Hematopoietic multipotent progenitor cell (in vitro differentiated cells): ENCODE data around the gene STX19. TPM values are rescaled to one million over a fixed set of nuclear protein-coding genes. Genes with fewer than 3 reads are reported as not detected.

Source experiments
- DNase-seq, 3 donors: peaks; one replicate each; pipeline ENCODE4 v3.0.0-alpha.2; 2011 to 2015; ENCODE audit warnings: low read depth in 2 of 3, low spot score in 2 of 3
- total RNA-seq: library from RNA; depleted of rRNA; stranded (reverse); fragments of >200 nt; gene quantifications from one replicate; pipeline ENCODE4 v1.2.3, GENCODE V29; 2012

STX19 gene
- total RNA-seq, 1 donor, result not detected

DNA sequence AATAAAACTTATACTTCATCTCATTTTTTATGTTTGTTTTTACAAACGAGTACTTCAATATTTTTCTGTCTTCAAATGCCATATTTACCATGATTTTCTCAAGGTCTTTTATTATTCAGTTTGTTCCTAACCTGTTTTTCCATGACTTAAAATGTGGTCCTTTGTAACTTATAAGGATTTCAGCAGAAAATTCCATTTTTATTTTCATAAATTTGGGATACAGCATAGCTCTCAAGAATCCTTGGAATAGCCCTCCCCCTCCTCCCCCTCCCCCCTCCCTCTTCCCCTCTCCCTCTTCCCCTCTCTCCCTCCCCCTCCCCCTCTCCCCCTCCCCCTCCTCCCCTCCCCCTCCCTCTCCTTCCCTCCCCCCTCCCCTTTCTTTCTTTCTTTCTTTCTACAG is 14.9 kb upstream of the STX19 start:
- no peak for DNase-seq

DNA sequence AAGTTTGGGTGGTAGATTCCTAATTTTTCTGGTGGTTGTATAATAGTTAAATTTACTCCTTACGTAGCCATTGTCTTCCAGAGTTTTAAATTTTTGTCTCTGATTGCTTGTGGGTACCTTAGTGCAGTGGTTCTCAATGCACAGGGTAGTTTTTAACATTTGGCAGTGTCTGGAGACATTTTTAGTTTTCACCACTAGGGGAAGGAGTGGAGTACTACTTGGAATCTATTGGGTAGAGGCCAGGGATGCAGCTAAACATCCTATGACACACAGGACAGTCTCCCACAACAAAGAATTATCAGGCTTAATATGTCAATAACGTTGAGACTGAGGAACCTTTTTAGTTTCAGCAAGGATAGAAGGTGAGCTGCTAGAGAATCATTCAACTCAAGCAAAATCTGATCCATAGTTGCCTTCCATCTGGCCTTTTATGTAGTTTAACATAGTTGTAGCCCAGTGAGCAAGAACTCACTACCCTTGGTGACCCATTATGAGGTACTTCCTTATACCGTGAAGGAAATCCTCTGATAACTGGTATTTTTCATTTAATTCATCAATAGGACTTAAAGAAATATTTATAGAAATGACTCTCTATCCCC is 8.6 kb upstream of the STX19 start:
- DNase-seq, result peak in 2 of 3 donors; percentile 13 to 22

DNA sequence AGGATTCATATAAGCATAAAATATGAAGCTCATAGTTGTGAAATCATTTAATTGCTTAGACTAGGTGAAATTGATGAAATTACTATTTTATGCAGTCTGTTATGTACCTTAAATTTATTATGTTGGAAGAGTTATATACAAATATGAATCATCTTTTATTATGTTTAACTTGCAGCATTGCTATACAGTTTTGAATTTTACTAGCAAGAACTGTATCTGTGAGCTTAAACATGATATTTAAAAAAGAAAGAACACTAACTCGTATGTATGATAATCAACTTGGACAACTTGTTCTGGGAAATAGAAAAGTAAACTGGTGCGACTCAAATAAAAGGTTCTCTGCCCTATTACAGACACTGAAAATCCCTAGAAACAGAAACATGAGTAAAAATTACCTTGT is 1.8 kb downstream of the STX19 start:
- DNase-seq, result no peak

DNA sequence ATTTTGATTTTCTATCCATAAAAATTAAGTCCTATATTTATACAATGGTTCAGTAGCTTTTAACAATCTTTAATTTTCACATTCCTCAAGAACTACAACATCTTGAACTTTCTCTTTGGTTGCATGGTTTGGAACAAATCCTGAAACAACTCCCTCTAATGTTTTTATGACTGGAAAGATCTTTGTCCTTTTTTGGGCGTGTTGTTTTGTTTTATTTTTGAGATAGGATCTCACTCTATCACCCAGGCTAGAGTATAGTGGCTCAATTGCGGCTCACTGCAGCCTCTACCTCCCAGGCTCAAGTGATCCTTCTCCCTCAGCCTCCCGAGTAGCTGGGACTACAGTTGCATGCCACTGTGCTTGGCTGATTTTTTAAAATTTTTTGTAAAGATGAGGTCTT is 4.0 kb downstream of the STX19 start:
- no peak for DNase-seq

DNA sequence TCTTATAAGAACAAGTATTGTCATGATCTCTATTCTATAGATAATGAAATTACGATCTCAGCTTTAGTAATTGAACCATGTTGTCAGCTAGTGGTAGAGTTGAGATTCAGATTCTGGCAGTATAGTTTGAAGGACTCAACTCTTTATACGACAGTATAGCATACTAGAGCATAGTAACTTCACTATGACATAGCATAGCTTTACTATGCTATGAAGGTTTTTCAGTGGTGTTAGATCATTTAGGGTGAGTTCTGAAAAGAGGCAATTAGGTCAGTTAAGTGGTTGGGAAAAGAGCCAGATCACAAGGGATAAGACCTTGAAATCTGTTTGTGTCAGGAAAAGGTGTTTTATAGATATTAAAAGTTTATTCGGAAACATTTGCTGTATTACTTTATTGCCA is 8.1 kb downstream of the STX19 start:
- no peak for DNase-seq

DNA sequence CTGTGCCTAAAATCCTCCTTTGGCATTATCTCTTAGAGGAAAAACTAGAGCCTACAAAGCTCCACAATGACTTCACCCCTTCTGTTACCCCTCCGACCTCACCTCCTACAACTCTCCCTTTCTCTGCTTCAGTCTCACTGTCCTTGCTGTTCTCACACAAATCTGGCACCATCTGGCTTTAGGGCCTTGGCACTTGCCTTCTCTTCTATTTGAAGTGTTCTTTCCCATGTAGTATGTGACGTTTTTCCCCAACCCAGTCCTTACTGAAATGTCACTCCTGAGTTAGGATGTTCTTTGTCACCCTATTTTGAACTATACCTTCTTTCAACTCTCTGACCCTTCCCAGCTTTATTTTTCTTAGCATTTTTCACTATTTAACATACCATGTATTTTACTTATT is 8.7 kb downstream of the STX19 start:
- no peak for DNase-seq

DNA sequence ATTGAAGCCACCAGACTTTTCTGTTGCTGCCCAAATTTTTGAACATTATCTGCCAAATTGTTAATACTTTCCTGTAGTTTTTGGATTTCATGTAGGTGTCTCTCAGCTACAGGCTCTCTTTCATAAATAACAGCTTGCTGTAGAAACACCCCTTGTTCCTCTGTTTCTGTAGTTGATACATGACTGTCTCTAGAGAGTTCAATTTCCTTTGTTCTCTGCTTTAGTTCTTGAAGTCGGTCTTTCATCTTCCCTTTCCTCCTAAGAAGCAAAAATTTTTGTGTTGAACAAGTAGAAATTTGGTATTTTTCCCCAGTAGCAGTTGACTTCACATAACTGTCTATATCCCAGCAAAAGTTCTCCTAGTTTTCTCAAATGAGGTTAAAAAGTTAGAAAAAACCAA is 13.4 kb downstream of the STX19 start:
- no peak for DNase-seq

DNA sequence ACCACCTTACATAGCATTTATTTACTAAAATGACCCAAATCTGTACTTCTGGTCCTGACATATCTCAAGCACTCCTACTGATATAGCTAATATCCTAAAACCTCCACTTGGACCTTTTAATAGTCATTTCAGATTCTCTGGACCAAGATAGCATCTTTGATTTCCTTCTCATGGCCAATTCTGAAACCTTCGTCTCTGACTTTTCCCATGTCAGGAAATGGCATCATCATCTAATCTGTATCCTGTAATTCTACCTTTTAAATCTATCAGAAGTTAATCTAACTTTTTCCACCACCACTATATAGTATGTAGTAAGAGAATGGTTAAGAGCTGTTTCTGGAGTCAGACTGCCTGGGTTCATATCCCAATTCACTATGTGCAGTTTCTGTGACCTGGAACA is 16.2 kb downstream of the STX19 start:
- no peak for DNase-seq

DNA sequence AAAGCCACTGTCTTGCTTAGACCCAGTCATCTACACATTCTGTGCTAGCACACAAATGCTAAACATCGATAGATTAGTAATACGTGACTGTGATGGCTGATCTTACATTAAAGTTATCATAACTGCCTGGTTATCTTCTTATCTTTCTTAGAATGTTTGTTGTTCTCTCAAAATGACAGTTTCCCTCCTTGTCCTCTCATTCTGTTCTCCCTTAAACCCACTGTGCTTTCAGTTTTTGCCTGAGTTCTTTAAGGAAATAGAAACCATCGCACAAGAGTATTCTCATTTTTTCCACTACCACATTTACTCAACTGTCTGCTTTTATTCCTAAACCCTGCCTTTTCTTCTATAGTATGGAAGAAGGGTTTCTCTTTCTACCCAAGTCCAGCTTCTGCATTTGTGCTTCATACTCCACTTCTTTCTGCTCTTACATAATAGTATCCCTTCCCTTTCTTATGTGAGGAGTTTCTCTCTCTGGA is 17.1 kb downstream of the STX19 start:
- DNase-seq, result no peak

DNA sequence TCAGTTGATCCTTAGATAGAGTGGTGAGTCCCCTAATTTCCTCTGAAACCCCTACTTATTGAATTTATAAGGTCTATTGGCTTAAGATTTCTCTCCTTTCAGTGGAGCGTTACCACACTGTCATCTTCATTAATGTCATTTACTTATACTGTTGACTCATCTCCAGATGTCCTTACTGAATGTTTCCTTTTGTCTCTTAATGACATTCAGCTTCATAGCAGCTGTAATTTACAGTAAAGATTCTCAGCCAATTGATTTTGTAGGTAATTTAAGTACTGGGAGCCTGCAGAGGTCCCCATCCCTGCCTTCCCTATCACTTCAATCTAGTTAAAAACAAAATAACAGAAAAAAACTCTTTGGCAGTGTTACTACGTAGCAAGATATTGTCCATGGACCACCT is 18.8 kb downstream of the STX19 start:
- DNase-seq, result no peak

DNA sequence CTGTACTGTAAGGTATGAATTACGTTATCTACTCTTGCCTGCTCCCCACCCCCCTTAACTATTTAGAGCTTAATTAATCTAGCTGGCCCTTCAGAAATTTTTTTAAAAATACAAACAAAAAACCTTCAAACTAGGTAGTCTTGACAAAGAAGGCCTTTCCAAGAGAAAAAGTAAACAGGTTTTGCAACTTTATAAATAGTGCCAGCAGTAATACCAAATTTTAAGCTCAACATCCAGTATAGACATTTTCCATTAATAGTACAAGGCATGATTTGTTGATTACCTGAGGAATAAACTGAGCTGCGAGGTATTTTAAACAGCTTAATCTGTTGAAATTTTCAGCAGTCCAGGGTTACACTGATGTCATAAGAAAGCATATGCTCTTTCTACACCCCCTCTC is 20.1 kb downstream of the STX19 start:
- DNase-seq, result no peak

DNA sequence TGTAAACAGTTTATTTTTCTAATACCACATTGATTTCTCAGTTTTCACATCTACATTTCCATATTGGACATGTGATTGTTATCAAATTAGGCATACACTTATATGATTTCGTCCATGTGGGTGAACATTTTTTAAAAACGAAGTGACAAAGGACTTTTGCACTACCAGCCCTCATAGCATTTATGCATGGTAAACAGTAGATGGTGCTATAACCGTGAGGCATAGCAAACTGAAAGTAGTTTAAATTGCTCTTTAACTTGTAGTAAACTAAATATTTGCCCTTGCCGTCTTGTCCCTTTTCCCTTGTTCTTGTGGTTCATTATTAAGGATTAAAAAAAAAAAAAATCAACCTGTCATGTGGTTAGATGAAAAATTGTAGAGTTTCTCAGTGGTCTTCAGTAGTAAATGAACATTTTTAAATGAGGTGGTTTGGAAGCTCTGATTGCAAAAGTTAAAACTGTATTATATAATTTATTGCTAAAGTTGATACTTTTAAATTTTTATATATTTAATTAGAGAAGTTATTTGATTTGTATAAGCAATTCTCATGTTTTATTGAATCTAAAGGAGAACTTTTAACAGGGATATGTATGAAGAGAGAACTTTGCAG is 24.0 kb downstream of the STX19 start:
- peak in 2 of 3 donors; percentile 55 to 74 for DNase-seq

DNA sequence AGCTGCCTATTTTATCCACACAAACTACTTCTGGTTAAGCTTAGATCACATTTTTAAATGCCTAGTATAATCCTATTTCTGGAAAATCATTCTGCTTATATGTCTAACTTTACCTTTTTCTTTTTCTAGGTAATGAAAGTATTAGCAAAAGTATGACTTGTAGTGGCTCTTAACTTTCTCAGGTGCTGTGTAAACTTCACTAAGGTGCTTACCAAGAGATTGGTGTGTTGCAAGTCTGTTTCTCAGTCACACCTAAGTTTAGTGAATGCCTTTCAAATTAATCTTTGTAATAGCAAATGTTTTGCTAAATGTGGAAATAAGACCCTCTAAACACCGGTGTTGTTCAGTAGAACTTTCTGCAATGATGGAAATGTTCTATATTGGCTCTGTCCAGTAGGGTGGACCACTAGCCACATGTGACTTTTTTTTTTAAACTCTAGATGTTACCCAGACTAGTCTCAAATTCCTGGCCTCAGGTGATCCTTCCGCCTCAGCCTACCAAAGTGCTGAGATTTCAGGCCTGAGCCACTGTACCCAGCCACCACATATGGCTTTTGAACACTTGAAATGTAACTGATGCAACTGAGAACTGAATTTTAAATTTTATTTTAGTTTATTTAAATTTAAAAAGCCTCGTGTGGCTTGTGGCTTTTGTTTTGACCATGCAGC is 26.4 kb downstream of the STX19 start:
- DNase-seq, result no peak

DNA sequence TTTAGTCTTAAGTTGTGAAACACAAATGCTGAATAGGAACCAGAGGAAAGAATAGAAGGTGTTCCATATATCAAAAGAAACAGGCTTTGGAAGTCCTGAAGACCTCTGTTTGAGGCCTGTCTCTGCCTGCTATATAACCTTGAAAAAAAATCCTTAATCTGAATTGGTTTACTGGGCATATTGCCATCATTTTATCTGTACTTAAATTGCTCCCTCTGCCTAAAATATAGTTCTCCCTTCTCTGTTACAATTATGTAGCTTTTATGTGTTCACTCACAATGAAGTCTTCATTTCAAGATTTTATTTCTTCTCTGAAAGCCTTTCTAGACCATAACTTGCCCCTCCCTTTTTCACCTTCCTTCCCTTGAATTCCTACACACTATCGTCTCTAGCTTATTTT is 27.2 kb downstream of the STX19 start:
- no peak for DNase-seq

DNA sequence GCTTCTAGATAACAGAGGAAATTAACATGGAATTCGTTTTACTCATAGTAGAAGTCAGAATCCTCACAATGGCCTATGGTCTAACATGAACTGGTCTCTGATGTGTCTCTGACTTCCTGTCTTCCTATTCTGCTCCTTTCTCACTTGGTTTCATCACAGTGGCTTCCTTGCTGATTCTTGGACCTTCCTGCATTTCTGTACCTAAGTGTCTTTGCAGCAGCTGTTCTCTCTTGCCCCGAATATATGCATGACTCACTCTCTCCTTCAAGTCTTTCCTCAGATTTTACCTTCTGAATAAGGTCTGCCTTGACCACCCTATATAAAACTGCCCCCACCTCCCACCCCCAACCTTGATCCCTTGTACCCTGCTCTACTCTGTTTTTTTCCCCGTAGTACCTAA is 34.3 kb downstream of the STX19 start:
- no peak for DNase-seq

DNA sequence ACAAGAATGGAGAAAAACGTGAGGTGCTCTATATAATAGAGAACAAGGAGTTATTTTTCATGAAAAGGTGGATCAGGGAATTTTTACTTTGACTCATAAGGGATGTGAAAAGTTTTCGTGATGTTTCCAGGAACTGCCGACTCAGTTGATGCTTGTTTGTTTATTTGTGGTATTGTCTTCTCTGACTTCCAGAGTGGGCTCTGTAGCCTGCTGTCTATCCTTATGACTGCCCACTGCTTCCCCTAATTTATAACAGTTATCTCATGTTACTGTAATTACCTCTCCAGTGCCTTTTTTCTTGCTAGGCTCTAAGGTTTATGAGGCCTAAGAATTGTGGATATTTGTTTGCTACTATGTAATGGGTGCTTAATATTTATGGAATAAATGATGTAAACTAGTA is 36.2 kb downstream of the STX19 start:
- no peak for DNase-seq

DNA sequence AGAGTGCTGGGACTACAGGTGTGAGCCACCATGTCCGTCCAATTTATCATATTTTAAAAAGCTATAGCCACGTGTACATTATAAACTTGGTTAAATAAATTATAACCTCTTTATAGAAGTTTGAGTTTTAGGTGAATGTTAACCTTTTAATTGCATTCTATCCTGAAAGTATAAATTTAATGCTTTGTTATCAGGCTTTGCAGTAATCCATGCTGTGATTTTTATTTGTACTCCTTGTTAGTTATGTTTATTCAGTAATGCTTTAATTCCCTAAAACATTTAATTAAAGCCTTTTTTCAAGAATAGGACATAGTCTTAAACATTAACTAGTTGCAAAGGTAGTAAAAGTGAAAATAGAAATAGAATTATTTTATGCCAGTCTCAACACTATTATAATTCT is 36.8 kb downstream of the STX19 start:
- DNase-seq, result no peak

DNA sequence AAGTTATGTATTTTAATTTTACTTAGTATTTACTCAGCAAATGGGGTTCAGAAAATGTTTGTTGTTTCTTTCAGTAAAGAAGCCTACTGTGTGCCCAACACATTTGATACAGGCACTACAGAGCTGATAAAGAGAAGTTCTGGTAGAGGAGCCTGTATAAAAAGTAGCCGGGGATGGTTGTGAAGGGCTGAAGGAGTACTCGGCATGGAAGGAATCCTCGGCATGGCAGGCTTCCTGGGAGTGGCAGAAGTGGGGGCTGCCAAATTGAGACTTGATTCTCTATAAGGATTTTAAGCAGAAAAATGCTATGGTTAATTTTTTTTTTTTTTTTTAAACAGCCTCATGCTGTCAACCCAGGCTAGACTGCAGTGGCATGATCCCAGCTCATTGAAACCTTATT is 39.2 kb downstream of the STX19 start:
- DNase-seq, result no peak

DNA sequence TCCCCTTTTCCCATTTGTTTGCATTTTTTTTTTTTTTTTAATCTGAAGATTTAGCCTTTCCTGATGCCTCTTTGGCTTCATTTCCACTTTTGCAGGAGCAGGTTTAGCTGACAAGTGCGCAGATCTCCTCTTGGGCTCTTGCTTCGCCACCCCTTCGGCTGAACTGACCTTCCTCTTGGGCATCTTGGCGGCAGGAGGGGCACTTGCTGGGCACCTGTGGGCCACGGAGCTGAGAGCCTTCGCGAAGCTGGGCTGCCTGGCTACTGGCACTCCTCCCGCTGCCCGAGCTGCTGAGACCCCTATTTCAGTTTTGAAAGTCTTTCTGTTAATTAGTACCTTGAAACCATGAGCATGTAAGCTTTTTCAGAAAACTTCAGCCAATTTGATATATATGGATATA is 39.6 kb downstream of the STX19 start:
- DNase-seq, result no peak

DNA sequence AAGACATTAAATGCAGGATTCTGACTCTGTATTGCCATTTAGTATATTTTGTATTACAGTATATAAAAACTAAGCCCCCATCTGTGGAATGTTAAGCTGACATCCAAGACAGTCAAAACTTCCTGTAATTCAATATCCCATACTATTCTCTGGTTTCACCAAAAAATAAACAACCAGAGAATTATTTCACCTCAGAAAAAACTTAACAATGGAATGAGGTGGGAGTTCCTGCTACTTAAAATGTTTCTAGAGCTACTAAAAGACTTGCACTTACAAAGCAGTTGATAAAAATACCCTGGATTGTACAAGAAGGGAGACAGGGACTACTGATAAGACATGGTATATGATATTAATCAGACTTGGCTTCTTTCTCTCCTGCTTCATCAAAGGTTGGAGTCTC is 40.1 kb downstream of the STX19 start:
- no peak for DNase-seq

DNA sequence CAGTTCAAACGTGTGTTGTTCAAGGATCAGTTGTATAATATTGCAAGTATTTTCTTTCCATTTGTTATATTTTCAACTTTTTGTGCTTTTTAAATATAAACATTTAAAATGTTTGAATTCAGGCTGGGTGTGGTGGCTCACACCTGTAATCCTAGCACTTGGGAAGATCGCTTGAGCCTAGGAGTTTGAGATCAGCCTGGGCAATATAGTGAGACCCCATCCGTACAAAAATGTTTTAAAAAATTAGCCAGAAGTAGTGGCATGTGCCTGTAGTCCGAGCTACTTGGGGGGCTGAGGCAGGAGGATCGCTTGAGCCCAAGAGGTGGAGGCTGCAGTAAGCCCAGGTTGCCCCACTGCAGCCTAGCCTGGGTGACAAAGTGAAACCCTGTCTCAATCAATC is 43.8 kb downstream of the STX19 start:
- no peak for DNase-seq

DNA sequence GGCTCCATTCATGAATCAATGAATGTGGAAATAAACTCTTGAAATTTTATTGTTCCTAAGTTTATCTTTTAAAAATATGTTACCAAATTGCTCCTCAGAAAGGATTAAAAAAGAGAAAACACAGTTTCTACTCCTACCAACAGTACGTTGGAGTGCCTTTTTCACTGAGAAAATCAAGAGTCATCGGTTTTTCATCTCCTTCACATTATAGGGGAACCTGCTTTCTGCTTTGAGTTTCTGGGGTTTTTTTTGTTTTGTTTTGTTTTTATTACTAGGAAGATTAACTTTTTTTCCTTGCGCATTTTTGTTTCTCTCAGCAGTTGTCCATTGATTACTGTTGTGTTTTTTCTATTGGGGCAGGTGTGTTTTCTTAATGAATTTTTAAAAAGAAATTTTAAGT is 45.0 kb downstream of the STX19 start:
- DNase-seq, result no peak
